Neural progenitor cell (in vitro differentiated cells): ENCODE results near the gene PSMB5. TPM values are rescaled to one million over a fixed set of nuclear protein-coding genes. Genes with fewer than 3 reads are reported as not detected.

Experiments
- DNase-seq: peaks from one replicate; pipeline ENCODE4 v3.0.0-alpha.2; 2016; ENCODE audit warnings: low spot score
- H2AFZ ChIP-seq: fragments of 200-600 bp; sonication (generic); replicated peaks from 2 replicates; pipeline ENCODE4 v1.6.1; 2016; ENCODE audit warnings: antibody characterized with exemption
- H3F3A ChIP-seq: fragments of 200-600 bp; sonication (generic); 2 replicates; pipeline ENCODE4 v1.6.1; 2016; ENCODE audit warnings: antibody characterized with exemption, low read depth
- H3K27ac ChIP-seq: fragments of 200-600 bp; sonication (generic); 2 replicates; pipeline ENCODE4 v1.5.1; 2016; ENCODE audit warnings: mild to moderate bottlenecking
- H3K27me3 ChIP-seq: fragments of 200-600 bp; sonication (generic); 2 replicates; pipeline ENCODE4 v1.6.1; 2016; ENCODE audit warnings: mild to moderate bottlenecking, moderate library complexity
- H3K36me3 ChIP-seq: fragments of 200-600 bp; sonication (generic); 2 replicates; pipeline ENCODE4 v1.5.1; 2016
- H3K4me1 ChIP-seq: fragments of 200-600 bp; sonication (generic); 2 replicates; pipeline ENCODE4 v1.6.1; 2016; ENCODE audit warnings: mixed run types
- H3K4me2 ChIP-seq: fragments of 200-600 bp; sonication (generic); 2 replicates; pipeline ENCODE4 v1.6.1; 2016
- H3K4me3 ChIP-seq: fragments of 200-600 bp; sonication (generic); 2 replicates; pipeline ENCODE4 v1.5.1; 2016
- H3K79me2 ChIP-seq: fragments of 200-600 bp; sonication (generic); 2 replicates; pipeline ENCODE4 v1.6.1; 2016; ENCODE audit warnings: low read depth
- H3K9ac ChIP-seq: fragments of 200-600 bp; sonication (generic); 2 replicates; pipeline ENCODE4 v1.6.1; 2016
- H3K9me3 ChIP-seq: fragments of 200-600 bp; sonication (generic); 2 replicates; pipeline ENCODE4 v1.5.1; 2016; ENCODE audit warnings: low read depth
- H4K20me1 ChIP-seq: fragments of 200-600 bp; sonication (generic); 2 replicates; pipeline ENCODE4 v1.6.1; 2016; ENCODE audit warnings: low read depth
- H3K27ac Mint-ChIP-seq: 3 replicates; pipeline ENCODE4 v1.8.0; 2021; ENCODE audit warnings: mixed read lengths
- H3K27me3 Mint-ChIP-seq: 2 replicates; pipeline ENCODE4 v1.8.0; 2022; ENCODE audit warnings: low read depth, mild to moderate bottlenecking, inconsistent platforms, moderate library complexity, mixed read lengths; ENCODE audit not compliant: insufficient read depth
- H3K36me3 Mint-ChIP-seq: 3 replicates; pipeline ENCODE4 v1.8.0; 2021; ENCODE audit warnings: mixed read lengths
- H3K4me1 Mint-ChIP-seq: 3 replicates; pipeline ENCODE4 v1.8.0; 2021; ENCODE audit warnings: mixed read lengths
- H3K4me3 Mint-ChIP-seq: 3 replicates; pipeline ENCODE4 v1.8.0; 2021; ENCODE audit warnings: mild to moderate bottlenecking, moderate library complexity, mixed read lengths
- H3K9me3 Mint-ChIP-seq: 3 replicates; pipeline ENCODE4 v1.8.0; 2020; ENCODE audit warnings: mixed read lengths
- EZH2 ChIP-seq: fragments of 200-600 bp; sonication (generic); IDR thresholded peaks from 2 replicates; pipeline ENCODE4 v1.6.1; 2017; ENCODE audit warnings: antibody characterized with exemption, mild to moderate bottlenecking, moderate library complexity
- EZH2phosphoT487 ChIP-seq: fragments of 200-600 bp; sonication (generic); IDR thresholded peaks from 2 replicates; pipeline ENCODE4 v1.6.1; 2017; ENCODE audit warnings: antibody characterized with exemption
- total RNA-seq: library from RNA; depleted of rRNA; stranded (reverse); fragments of >200 nt; gene quantifications from 2 replicates; pipeline ENCODE4 v1.2.3, GENCODE V29; 2015; ENCODE audit warnings: low replicate concordance
- TF ChIP-seq, protein P1 (sequence below): fragments of 200-600 bp; sonication (generic); IDR thresholded peaks from 2 replicates; pipeline ENCODE4 v1.5.1; 2017; ENCODE audit warnings: antibody characterized with exemption, mild to moderate bottlenecking

Gene PSMB5
- total RNA-seq, 1 donor from 2014 or later: 154 TPM

DNA sequence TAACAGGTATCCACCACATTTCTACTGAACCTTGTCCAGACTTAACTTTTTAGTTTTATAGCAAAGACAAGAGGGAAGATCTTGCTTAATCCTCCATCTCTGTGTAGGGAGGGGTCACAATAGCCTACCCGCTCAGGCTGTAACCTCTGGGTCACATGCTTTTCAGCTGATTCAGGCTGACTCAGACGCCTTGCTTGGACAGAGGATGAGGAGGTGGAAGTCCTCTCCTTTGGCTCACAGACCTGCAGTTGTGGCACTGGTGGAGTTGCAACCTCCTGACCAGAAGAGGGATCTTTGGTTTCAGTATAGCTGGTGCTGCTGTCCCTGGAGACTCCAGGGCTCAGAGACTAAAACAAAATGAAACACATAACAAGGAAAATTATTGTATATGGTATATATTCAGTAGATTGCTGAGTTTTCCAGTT is 44.0 kb upstream of the PSMB5 start:
- DNase-seq: no peak
- TF ChIP-seq, protein P1, sequence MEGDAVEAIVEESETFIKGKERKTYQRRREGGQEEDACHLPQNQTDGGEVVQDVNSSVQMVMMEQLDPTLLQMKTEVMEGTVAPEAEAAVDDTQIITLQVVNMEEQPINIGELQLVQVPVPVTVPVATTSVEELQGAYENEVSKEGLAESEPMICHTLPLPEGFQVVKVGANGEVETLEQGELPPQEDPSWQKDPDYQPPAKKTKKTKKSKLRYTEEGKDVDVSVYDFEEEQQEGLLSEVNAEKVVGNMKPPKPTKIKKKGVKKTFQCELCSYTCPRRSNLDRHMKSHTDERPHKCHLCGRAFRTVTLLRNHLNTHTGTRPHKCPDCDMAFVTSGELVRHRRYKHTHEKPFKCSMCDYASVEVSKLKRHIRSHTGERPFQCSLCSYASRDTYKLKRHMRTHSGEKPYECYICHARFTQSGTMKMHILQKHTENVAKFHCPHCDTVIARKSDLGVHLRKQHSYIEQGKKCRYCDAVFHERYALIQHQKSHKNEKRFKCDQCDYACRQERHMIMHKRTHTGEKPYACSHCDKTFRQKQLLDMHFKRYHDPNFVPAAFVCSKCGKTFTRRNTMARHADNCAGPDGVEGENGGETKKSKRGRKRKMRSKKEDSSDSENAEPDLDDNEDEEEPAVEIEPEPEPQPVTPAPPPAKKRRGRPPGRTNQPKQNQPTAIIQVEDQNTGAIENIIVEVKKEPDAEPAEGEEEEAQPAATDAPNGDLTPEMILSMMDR: no peak
- TF ChIP-seq EZH2: no peak
- no peak for TF ChIP-seq EZH2phosphoT487
- Mint-ChIP-seq H3K27me3 (no peaks in the 10 kb centered on the region), H3K9me3 (no peaks in the 10 kb centered on the region), H3K4me1 (no peaks in the 10 kb centered on the region), H3K27ac (no peak overlapping the region), H3K36me3 (peaks cover 32% of the 10 kb centered on the region), H3K4me3 (no peak overlapping the region)
- H4K20me1 ChIP-seq: peaks cover 11% of the 10 kb centered on the region
- peaks cover 54% of the 10 kb centered on the region for H3F3A ChIP-seq
- no peak overlapping the region for H3K4me3 ChIP-seq
- no peaks in the 10 kb centered on the region for H3K27me3 ChIP-seq
- no peak overlapping the region for H3K27ac ChIP-seq
- H3K9me3 ChIP-seq: no peaks in the 10 kb centered on the region
- H3K79me2 ChIP-seq: peaks cover 23% of the 10 kb centered on the region
- H2AFZ ChIP-seq: no peak overlapping the region
- no peak overlapping the region for H3K9ac ChIP-seq
- no peak overlapping the region for H3K4me2 ChIP-seq
- H3K4me1 ChIP-seq: no peaks in the 10 kb centered on the region
- peaks cover 45% of the 10 kb centered on the region for H3K36me3 ChIP-seq

DNA sequence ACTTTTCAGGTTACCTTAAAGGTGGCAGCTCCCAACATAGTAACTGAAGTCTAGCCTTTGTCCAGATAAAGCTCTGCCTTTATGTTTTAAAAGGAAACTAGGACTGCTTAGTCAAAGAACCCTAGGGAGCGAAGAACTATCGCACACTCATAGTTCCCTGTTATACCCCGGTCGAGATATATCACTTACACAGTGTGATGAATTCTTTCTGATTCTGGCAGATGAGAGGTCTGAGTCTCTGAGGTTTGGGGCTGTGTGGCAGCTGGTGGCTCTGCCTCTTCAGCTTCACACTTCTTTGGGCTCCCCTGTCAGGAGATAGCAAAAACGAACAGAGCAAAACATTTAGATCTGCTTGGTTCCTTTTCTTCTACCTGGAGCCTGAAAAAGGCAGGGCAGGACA is 43.3 kb upstream of the PSMB5 start:
- Histone ChIP-seq H3K27ac (no peak overlapping the region), H3F3A (peaks cover 57% of the 10 kb centered on the region), H2AFZ (no peak overlapping the region), H3K36me3 (peaks cover 40% of the 10 kb centered on the region), H3K9me3 (no peaks in the 10 kb centered on the region), H3K9ac (no peak overlapping the region), H3K4me2 (no peak overlapping the region), H3K27me3 (no peaks in the 10 kb centered on the region), H3K79me2 (peaks cover 18% of the 10 kb centered on the region), H4K20me1 (peaks cover 11% of the 10 kb centered on the region), H3K4me1 (no peaks in the 10 kb centered on the region), H3K4me3 (no peak overlapping the region)
- Mint-ChIP-seq H3K36me3 (peaks cover 32% of the 10 kb centered on the region), H3K4me3 (no peak overlapping the region), H3K9me3 (no peaks in the 10 kb centered on the region), H3K27me3 (no peaks in the 10 kb centered on the region), H3K27ac (no peak overlapping the region), H3K4me1 (peaks cover 2% of the 10 kb centered on the region)
- TF ChIP-seq, protein P1: no peak
- TF ChIP-seq EZH2 (no peak), EZH2phosphoT487 (no peak)
- DNase-seq: no peak

DNA sequence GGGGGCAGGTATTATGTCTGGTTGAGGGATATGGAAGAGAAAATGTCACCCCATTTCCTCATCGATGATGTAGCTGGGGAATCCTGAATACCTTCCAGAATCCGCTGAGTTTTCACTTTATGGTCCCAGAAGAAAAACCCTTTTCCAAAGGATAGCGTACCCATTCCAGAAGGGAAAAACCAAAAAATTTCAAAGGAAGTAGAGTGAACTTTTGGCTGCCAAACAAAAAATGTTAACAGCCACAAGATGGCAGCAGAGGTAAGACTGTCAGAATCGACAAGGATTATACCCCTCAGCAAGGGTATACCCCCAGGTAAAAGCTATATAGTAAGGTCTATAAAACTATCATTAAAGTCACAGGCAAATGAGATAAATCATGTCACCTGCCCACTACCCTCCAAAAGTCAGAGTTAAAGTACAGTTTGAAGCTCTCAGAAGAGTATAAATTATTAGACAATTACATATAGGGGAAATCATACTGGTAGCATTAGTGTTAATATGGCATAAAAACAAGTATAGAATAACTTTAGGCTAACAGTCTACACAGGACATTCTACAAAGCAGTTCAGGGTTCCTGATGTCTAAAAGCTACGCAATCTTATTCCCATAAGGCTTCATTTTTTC is 42.2 kb upstream of the PSMB5 start:
- H3K9me3 ChIP-seq: no peaks in the 10 kb centered on the region
- H3K9ac ChIP-seq: no peak overlapping the region
- H3K4me3 Mint-ChIP-seq: no peak overlapping the region
- H3K4me1 ChIP-seq: peaks cover 10% of the 10 kb centered on the region
- peaks cover 1% of the 10 kb centered on the region for H3K27me3 Mint-ChIP-seq
- H3K36me3 ChIP-seq: peaks cover 36% of the 10 kb centered on the region
- H3K27ac ChIP-seq: no peak overlapping the region
- H3F3A ChIP-seq: peaks cover 68% of the 10 kb centered on the region
- peak; percentile 52 for DNase-seq
- H3K4me2 ChIP-seq: no peak overlapping the region
- no peak overlapping the region for H3K27ac Mint-ChIP-seq
- peaks cover 17% of the 10 kb centered on the region for H3K79me2 ChIP-seq
- H3K4me1 Mint-ChIP-seq: peaks cover 12% of the 10 kb centered on the region
- H3K36me3 Mint-ChIP-seq: peaks cover 37% of the 10 kb centered on the region
- no peak overlapping the region for H3K4me3 ChIP-seq
- H3K9me3 Mint-ChIP-seq: no peaks in the 10 kb centered on the region
- H4K20me1 ChIP-seq: peaks cover 17% of the 10 kb centered on the region
- TF ChIP-seq, protein P1: peak; percentile 70
- no peak for TF ChIP-seq EZH2phosphoT487
- H2AFZ ChIP-seq: no peak overlapping the region
- no peaks in the 10 kb centered on the region for H3K27me3 ChIP-seq
